Measurements from ENCODE around the gene STYXL2. TPM values are rescaled to one million over a fixed set of nuclear protein-coding genes. Genes with fewer than 3 reads are reported as not detected.

Gene STYXL2
- total and polyA plus RNA-seq, 9 of the 15 experiments (the other 6 are each of a cell fraction or from before 2014, with no cell fraction given): not detected

GRCh38 chr1:167118188-167118587 lies 24.3 kb downstream of the STYXL2 start (continued):
- no peak for TF ChIP-seq ZNF639 (CRISPR knock-in tag; conservative IDR thresholded peaks at IDR 0.05 in 1 of 2, IDR thresholded peaks at IDR 0.05 in 1 of 2)
- no peak for TF ChIP-seq ZBTB34 (CRISPR knock-in tag; IDR thresholded peaks at IDR 0.05)
- TF ChIP-seq IFI16 (CRISPR knock-in tag; IDR thresholded peaks at IDR 0.05): no peak
- TF ChIP-seq THRB (CRISPR knock-in tag; conservative IDR thresholded peaks at IDR 0.05): no peak
- no peak for TF ChIP-seq TFAM (CRISPR knock-in tag; conservative IDR thresholded peaks at IDR 0.05)

GRCh38 chr1:167119696-167120095 lies 25.8 kb downstream of the STYXL2 start:
- H3K4me2 ChIP-seq (ENCODE audit: insufficient read depth, low read length): no peak overlapping the region
- no peak overlapping the region for H3K27ac ChIP-seq (ENCODE audit: extremely low read depth, low read depth, low read length)
- peaks cover 0 to 9% of the 10 kb centered on the region in 2 experiments; a peak in 3 of 5 replicates for H3K4me1 ChIP-seq (replicated peaks in 1 of 2; ENCODE audit: control insufficient read depth in 2 of 2, insufficient read depth in 2 of 2, low read length in 2 of 2)
- in situ Hi-C loops (cut with MboI) (no loop called here), intact Hi-C loops (cut with micrococcal nuclease) (no loop called here)
- TF ChIP-seq CREB5 (CRISPR knock-in tag; IDR thresholded peaks at IDR 0.05) (no peak), PTTG1 (tag; IDR thresholded peaks at IDR 0.05; ENCODE audit: low read depth) (no peak), RBM17 (IDR thresholded peaks at IDR 0.05; ENCODE audit: borderline replicate concordance, low read depth, low read length) (no peak), SRF (CRISPR knock-in tag; IDR thresholded peaks at IDR 0.05) (no peak), ZFX (CRISPR knock-in tag; IDR thresholded peaks at IDR 0.05) (no peak), ZFPM2 (CRISPR knock-in tag; IDR thresholded peaks at IDR 0.05) (no peak), KLF10 (CRISPR knock-in tag; IDR thresholded peaks at IDR 0.05) (no peak)
- H3K4me3 ChIP-seq: no peak overlapping the region
- H3K9me1 ChIP-seq (ENCODE audit: control insufficient read depth, insufficient read depth, low read length): no peaks in the 10 kb centered on the region
- ChIA-PET POLR2A (no interaction called here), CTCF (ENCODE audit: low intra/inter-chr PET ratio) (no interaction called here)
- peaks cover 36 to 65% of the 10 kb centered on the region in 2 experiments for H3K27me3 ChIP-seq (ENCODE audit: control insufficient read depth in 2 of 2, insufficient read depth in 2 of 2, low read length in 2 of 2)
- FAIRE-seq (peak; percentile 35), ATAC-seq (no peak), DNase-seq (ENCODE audit: extremely low read depth in 1 of 4, low spot score in 3 of 4) (no peak)
- no peaks in the 10 kb centered on the region for H4K20me1 ChIP-seq (replicated peaks; ENCODE audit: control insufficient read depth, insufficient read depth, low read length)
- no peak overlapping the region for H3K9ac ChIP-seq (ENCODE audit: insufficient read depth in 1 of 2, low read depth in 2 of 2, low read length in 2 of 2)
- no peaks in the 10 kb centered on the region for H3K36me3 ChIP-seq (ENCODE audit: control insufficient read depth, insufficient read depth, low read length)
- 0% methylated on average over 3 of the region's 3 CpGs for WGBS (ENCODE audit: insufficient coverage, low coverage, missing lambda C conversion rate)
- H2AFZ ChIP-seq (ENCODE audit: low read depth, low read length): no peak overlapping the region
- H3K9me3 ChIP-seq (replicated peaks; ENCODE audit: control insufficient read depth, insufficient read depth, low read depth, low read length): no peaks in the 10 kb centered on the region
- no peaks in the 10 kb centered on the region for H3K79me2 ChIP-seq (ENCODE audit: control insufficient read depth, insufficient read depth, low read length)
- no TSS peak for BruUV-seq (replicated peaks)
